Neural crest cell (in vitro differentiated cells): ENCODE results near the gene CACNA2D3. TPM values are rescaled to one million over a fixed set of nuclear protein-coding genes. Genes with fewer than 3 reads are reported as not detected.

Experiments
- DNase-seq: peaks from one replicate; pipeline ENCODE4 v3.0.0; 2021; ENCODE audit warnings: low read depth, mixed read lengths, low spot score
- H3K27ac Mint-ChIP-seq: one replicate; pipeline ENCODE4 v1.8.0; 2021; ENCODE audit warnings: mild to moderate bottlenecking, mixed read lengths; ENCODE audit not compliant: unreplicated experiment
- H3K27me3 Mint-ChIP-seq: 2 replicates; pipeline ENCODE4 v1.8.0; 2021; ENCODE audit warnings: low read depth, mild to moderate bottlenecking, mixed read lengths
- H3K36me3 Mint-ChIP-seq: 2 replicates; pipeline ENCODE4 v1.8.0; 2021; ENCODE audit warnings: low read depth, mild to moderate bottlenecking, mixed read lengths
- H3K4me1 Mint-ChIP-seq: 2 replicates; pipeline ENCODE4 v1.8.0; 2021; ENCODE audit warnings: mixed read lengths
- H3K4me3 Mint-ChIP-seq: one replicate; pipeline ENCODE4 v1.8.0; 2021; ENCODE audit warnings: mild to moderate bottlenecking, mixed read lengths
- H3K9me3 Mint-ChIP-seq: 2 replicates; pipeline ENCODE4 v1.8.0; 2021; ENCODE audit warnings: mixed read lengths
- total RNA-seq: library from RNA; stranded (reverse); gene quantifications from 2 replicates; pipeline ENCODE4 v1.2.1, GENCODE V29; 2021
- TF ChIP-seq, protein P1 (sequence below): fragments of 200-600 bp; sonication (generic); conservative IDR thresholded peaks from 2 replicates; pipeline ENCODE4 v1.5.0; 2021; ENCODE audit warnings: antibody characterized with exemption, mild to moderate bottlenecking

The CACNA2D3 gene
- total RNA-seq, 1 donor from 2014 or later, result 0.82 TPM

DNA sequence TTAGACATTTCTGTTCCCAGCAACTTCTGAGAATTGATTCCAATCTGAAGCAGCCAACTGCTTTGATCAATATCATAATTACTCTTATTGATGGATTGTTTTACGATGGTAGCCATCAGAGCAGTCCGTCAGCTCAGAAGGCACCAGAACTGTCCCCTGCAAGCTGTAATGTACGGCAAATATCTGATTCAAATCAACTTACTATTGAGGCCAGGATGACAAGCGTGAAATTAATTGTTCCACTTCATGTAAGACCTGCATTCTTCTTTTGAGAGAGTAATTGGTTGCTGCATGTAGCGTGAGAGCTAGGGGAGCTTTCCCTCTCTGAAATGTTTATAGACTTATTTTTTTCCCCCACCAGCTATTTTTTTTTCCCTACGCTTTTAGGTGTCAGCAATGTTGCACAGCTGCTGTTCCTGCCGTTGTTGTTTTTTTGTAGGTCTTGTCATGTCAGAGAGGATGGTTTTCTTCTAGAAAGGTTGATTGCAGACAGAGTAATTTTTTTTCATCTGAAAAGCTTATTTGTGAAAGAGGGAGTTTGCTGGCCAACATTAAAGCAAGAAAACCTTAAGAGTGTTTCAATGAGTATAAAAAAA is 134.9 kb downstream of the CACNA2D3 start:
- peaks cover 10% of the 10 kb centered on the region for H3K27me3 Mint-ChIP-seq
- H3K36me3 Mint-ChIP-seq, result no peaks in the 10 kb centered on the region
- H3K9me3 Mint-ChIP-seq, result no peaks in the 10 kb centered on the region
- H3K4me3 Mint-ChIP-seq, result no peak overlapping the region
- peaks cover 10% of the 10 kb centered on the region for H3K4me1 Mint-ChIP-seq
- TF ChIP-seq, protein P1, sequence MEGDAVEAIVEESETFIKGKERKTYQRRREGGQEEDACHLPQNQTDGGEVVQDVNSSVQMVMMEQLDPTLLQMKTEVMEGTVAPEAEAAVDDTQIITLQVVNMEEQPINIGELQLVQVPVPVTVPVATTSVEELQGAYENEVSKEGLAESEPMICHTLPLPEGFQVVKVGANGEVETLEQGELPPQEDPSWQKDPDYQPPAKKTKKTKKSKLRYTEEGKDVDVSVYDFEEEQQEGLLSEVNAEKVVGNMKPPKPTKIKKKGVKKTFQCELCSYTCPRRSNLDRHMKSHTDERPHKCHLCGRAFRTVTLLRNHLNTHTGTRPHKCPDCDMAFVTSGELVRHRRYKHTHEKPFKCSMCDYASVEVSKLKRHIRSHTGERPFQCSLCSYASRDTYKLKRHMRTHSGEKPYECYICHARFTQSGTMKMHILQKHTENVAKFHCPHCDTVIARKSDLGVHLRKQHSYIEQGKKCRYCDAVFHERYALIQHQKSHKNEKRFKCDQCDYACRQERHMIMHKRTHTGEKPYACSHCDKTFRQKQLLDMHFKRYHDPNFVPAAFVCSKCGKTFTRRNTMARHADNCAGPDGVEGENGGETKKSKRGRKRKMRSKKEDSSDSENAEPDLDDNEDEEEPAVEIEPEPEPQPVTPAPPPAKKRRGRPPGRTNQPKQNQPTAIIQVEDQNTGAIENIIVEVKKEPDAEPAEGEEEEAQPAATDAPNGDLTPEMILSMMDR, result no peak
- no peak for DNase-seq
- H3K27ac Mint-ChIP-seq, result no peak overlapping the region

DNA sequence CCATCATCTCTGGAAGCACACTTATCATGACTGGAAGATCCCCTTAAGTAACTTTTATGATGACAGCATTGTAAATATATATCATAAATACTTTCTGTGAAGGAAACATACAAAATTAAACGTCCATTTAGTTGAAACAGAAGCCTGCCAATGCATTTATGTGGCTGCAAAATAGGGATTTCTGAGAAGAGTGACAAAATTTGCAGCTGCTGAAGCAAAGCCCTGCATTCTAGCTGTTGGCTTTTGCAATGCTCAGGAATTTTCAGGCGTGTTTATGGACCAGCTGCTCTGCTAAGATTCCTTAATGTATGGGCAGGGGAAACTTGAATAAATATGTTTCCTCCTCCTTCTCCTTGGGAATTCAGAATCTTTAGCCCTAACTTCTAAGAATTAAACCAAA is 137.3 kb downstream of the CACNA2D3 start:
- no peaks in the 10 kb centered on the region for H3K36me3 Mint-ChIP-seq
- no peak for DNase-seq
- H3K9me3 Mint-ChIP-seq, result no peaks in the 10 kb centered on the region
- H3K27me3 Mint-ChIP-seq, result peaks cover 10% of the 10 kb centered on the region
- H3K27ac Mint-ChIP-seq, result no peak overlapping the region
- TF ChIP-seq, protein P1, result no peak
- H3K4me1 Mint-ChIP-seq, result peaks cover 10% of the 10 kb centered on the region
- H3K4me3 Mint-ChIP-seq, result no peak overlapping the region

DNA sequence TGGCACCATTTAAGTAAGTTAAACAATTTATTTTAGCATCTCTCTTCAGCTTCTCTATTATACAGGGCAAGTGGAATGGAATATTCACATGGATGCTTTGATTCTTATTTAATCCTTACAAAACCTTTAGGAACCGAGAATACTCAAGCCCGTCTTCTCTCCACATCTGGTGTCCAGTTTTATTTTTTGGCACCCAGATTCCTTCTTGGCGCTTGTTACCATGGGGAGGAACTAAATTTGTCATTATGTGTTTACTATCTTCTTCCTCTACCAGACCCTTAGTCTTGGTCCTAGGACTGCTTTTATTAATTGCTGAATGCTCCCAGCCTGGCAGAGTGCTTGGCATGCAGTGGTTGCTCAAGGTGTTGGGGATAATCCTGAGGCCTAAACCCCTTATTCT is 138.8 kb downstream of the CACNA2D3 start:
- H3K36me3 Mint-ChIP-seq, result no peaks in the 10 kb centered on the region

DNA sequence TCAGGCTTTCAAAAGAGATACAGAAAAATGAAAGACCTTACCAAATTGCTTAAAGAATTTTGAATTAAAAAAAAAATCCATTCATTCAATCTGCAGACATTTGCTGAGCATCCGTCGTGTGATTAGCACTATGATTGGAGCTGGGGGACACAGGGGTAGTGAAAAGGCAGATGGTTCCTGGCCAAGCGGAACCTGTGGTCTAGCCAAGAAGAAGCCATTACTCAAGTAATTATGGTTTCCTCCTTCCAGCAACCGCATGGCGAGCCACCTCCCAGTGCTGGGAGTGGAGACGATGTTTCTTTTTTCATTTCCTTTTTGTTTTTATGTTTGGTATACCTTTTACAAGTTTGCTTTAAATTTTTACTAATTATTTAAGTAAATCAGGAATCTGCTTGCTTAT is 140.2 kb downstream of the CACNA2D3 start:
- Mint-ChIP-seq H3K27ac (no peak overlapping the region), H3K4me1 (peaks cover 3% of the 10 kb centered on the region), H3K9me3 (no peaks in the 10 kb centered on the region), H3K27me3 (peaks cover 9% of the 10 kb centered on the region), H3K36me3 (no peaks in the 10 kb centered on the region), H3K4me3 (no peak overlapping the region)
- no peak for DNase-seq
- TF ChIP-seq, protein P1, result no peak

More for the DNA sequence above, 138.8 kb downstream of the CACNA2D3 start:
- no peak overlapping the region for H3K4me3 Mint-ChIP-seq
- H3K27me3 Mint-ChIP-seq, result peaks cover 3% of the 10 kb centered on the region
- peaks cover 10% of the 10 kb centered on the region for H3K4me1 Mint-ChIP-seq
- no peak for DNase-seq
- H3K27ac Mint-ChIP-seq, result no peak overlapping the region
- H3K9me3 Mint-ChIP-seq, result no peaks in the 10 kb centered on the region
- TF ChIP-seq, protein P1, result no peak

DNA sequence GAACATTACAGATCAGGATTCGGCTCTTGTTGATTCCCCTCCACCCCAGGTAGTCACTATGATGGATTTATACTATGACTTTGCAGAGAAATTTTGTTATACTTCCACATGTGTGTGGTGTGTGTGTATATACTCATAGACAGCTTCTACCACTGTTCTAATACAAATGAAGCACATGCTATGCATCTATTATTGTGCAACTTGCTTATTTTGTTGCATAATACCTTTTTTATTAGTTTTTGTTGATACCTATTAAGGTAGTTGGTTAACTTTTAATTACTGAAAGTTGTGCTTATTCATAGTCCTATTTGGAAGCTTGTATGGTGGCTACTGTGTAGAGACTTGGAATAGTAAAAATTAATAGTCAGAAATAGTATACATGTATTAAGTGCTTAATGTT is 140.6 kb downstream of the CACNA2D3 start:
- Mint-ChIP-seq H3K9me3 (no peaks in the 10 kb centered on the region), H3K4me1 (no peaks in the 10 kb centered on the region), H3K27ac (no peak overlapping the region), H3K27me3 (peaks cover 9% of the 10 kb centered on the region), H3K4me3 (no peak overlapping the region), H3K36me3 (no peaks in the 10 kb centered on the region)
- no peak for DNase-seq
- TF ChIP-seq, protein P1, result no peak
